ENCODE data around the gene TRABD2B.

DNA sequence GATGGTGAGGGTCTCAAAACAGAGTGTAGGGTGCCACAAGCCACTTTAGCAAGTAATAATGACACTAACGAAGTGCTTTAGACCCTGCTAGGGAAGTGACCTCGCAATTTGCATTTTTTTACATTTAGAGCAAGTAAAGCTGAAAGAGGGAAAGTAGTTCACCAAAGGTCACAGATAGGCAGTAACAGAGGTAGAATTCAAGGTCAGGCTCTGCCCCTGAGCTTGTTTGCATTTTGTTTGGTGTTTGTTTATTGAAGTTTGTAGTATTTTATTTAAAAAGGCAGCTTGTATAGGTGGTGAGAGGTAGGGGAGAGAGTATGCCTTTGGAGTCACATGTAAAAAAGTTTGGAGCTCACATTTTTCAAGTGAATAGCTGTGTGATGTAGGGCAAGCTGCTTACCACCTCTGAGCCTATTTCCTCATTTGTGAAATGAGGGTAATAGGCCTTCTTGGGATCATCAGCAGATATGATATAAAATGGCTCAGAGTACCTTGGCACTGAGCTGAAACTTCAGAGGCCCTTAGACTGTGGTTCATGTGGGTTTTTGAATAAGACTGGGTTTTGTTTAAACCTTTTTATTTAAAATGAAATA, 142.5 kb downstream of the TRABD2B start:
- TF ChIP-seq CTCF (IDR thresholded peaks at IDR 0.05) (no peak), ZFX (IDR thresholded peaks at IDR 0.05; ENCODE audit: borderline replicate concordance) (no peak)
